GM21528 (cell line): ENCODE measurements around the gene CEP250.
A peak's percentile ranks its signal among the peaks of the same experiment; 100 is the strongest.
"Not testable (repeated sequence)": the region's sequence is repeated elsewhere in the genome, so short reads cannot be mapped to it uniquely, and the experiment has no call there.

Experiments
- ATAC-seq: cut with Tn5 transposase; IDR thresholded peaks from one replicate; pipeline ENCODE4 v1.9.1; 2021; ENCODE audit warnings: mild to moderate bottlenecking, moderate library complexity; ENCODE audit not compliant: unreplicated experiment, low FRiP score

Gene CEP250

DNA sequence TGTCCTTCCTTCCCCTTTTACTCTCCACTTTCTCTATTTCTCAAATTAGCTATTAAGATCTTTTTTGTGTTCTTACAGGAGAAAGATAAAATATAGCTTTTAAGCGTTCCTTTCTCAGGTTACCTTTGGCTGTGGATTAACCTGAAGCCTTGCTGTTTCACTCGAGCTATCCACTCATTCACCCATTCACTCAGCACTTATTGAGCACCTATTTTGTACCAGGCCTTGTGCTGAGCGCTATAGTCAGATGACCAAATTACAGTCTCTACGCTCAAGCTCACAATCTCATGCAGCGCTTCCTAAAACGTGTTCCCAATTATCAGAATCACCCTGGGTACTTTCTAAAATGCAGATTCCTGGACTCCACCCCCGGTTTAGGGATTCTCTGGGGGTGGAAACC is 1.8 kb upstream of the CEP250 start:
- ATAC-seq = no peak

DNA sequence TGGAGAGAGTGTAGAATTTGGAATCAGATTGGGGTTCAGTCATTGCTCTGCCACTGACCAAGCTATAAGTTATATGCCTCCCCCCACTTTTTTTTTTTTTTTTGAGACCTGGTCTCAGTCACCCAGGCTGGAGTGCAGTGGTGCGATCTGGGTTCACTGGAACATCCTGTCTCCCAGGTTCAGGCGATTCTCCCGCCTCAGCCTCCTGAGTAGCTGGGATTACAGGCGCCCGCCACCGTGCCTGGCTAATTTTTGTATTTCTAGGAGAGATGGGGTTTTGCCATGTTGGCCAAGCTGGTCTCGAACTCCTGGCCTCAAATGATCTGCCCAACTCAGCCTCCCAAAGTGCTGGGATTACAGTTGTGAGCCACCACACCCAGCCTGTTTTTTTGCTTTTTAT is 1.3 kb downstream of the CEP250 start:
- not testable (repeated sequence) for ATAC-seq

DNA sequence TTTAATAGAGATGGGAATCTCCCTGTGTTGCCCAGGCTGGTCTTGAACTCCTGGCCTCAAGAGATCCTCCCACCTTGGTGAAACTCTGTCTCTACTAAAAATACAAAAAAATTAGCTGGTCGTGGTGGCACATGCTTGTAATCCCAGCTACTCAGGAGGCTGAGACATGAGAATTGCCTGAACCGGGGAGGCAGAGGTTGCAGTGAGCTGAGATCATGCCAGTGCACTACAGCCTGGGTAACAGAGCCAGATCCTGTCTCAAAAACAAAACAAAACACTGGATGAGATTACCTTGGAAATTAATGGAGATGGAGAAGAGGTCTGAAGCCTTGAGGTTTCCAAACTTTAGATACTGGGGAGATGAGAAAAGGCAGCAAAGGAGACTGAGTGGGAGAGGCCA is 2.1 kb downstream of the CEP250 start:
- ATAC-seq = not testable (repeated sequence)

DNA sequence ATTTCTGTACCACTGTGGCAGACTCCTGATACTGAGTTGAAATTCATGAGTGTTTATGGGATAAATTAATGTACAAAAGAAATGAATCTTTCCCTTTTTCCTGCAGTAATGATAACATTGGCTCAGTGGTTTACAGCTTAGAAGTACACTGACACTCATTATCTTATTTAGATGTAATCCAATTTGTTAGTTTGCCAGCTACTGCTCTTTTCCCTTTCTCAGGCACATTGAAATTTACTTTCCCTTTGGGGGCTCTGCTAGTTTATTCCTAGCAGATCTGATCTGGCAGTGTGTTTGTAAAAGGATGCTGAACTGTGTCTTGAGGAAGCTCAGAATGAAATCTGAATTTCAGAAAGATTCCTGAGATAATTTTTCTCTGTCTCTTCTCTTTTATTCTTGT is 3.0 kb downstream of the CEP250 start:
- ATAC-seq = no peak

DNA sequence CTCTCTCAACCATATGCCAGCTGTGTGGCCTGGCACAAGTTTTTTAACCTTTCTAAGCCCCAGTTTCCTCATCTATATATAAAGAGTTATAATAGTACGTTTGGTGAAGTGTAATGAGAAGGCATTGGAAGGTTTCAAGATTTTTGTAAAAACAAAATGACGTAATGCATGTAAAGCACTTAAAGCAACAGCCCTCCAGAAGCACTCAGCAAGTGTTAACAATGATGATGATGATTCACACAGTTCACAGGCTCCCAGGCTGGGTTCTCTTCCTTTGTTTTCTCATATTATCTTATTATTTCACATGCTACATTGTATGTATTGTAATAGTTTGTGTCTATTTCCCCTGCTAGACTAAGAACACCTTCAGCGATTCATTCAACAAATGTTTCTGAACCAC is 6.2 kb downstream of the CEP250 start:
- no peak for ATAC-seq

DNA sequence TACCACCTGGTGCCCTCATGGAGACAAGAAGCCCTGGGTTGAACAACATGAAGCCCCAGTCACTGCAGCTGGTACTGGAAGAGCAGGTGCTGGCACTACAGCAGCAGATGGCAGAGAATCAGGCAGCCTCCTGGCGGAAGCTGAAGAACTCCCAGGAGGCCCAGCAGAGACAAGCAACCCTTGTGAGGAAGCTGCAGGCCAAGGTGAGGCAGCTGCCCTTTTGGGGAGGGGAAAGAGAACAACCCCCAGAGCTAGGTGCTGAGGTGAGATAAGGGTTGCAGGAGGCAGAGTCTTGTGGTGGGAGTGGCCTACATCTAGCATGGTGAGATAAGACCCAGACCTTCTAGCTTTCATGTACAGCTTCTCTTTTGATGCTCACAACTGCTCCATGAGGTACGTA is 7.0 kb downstream of the CEP250 start:
- ATAC-seq = no peak

DNA sequence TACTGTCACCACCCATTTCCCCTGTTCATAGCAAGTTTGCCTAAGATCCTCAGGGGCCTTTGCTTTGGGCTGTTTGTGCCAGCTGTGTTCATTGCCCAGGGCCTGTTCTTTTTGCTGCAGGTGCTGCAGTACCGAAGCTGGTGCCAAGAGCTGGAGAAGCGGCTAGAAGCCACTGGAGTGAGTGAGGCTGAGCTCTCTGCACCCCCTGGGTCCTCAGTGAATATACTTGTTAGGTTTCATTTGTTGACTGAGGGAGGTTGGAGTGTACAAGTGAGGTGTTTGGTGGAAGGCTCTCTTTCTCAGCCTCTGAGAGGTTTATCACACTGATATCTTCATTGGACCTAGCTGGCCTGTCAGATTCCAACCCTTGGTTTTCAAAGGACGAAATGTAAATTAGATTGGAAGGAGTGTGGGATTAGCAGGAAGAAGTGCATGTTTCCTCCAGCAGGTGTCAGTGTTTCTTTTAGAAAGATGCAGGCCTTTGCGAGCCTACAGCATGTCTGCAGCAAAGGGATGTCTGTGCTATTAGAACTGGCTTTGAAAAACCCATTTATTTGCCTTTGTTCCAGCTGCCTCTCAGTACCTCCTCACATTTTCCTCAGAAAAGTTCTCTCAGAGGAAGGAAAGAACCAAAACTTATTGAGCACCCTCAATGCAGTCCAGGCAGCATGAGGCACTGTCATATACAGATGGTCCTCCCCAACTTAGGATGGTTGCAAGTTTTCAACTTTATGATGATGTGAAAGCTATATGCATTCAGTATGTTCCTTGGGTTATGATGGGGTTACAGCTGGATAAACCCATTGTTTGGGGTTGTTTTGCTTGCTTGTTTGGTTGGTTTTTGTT is 8.3 kb downstream of the CEP250 start:
- ATAC-seq = no peak

DNA sequence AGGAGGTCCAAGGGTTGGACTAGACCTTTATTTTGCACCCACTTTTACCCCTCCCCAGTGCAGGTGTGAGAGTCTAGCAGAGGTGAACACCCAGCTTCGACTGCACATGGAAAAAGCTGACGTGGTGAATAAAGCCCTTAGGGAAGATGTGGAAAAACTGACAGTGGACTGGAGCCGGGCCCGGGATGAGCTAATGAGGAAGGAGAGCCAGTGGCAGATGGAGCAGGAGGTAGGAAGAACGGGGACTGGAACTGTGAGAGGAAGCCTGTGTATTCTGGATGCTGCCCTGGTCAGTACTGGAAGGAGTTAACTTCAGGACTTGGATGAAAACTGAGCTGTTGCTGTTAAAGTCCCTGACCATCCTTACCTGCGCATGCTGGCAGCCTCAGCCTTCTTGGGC is 10.6 kb downstream of the CEP250 start:
- no peak for ATAC-seq

DNA sequence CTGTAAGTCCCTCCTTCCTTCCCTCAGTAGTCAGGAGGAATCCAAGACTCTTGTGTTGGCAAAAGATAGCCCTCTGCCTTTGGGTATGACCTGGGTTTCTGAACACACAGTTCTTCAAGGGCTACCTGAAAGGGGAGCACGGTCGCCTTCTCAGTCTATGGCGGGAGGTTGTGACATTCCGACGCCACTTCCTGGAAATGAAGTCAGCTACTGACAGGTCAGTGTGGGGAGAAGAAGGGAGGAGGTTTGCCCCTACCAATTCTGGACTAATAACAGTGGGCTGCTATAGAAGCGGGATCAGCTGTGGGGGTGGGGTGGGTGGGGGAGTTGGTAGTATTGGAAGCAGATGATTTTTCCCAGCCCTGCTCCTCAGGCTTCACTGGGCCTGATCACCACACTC is 11.5 kb downstream of the CEP250 start:
- ATAC-seq = no peak

DNA sequence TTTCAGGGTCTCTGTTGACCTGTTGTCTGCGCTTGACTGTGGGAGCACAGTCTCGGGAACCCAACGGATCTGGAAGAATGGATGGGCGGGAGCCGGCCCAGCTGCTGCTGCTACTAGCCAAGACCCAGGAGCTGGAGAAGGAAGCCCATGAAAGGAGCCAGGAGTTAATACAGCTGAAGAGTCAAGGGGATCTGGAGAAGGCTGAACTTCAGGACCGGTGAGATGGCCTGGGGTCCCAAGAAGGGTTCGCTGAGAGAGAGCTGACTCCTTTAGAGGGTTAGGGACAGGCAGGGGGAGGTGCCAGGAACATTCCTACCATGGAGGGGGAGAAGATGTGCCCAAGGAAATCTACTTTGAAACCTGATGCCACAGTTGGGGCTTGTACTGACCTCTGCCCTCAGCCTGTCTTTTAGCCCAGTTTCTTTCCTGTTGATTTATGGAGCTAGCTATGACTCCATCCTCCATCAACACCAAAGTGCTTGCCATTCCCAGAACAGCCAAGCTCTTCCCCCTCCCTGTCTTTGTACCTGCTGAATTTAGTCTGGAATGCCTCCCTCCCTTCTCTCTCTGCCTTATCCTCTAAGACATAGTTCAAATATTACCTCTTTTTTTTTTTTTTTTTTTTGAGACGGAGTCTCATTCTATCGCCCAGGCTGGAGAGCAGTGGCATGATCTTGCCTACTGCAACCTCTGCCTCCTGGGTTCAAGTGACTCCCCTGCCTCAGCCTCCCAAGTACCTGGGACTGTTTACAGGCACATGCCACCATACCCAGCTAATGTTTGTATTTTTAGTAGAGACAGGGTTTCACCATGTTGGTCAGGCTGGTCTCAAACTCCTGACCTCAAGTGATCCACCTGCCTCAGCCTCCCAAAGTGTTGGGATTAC is 12.2 kb downstream of the CEP250 start:
- no peak for ATAC-seq

DNA sequence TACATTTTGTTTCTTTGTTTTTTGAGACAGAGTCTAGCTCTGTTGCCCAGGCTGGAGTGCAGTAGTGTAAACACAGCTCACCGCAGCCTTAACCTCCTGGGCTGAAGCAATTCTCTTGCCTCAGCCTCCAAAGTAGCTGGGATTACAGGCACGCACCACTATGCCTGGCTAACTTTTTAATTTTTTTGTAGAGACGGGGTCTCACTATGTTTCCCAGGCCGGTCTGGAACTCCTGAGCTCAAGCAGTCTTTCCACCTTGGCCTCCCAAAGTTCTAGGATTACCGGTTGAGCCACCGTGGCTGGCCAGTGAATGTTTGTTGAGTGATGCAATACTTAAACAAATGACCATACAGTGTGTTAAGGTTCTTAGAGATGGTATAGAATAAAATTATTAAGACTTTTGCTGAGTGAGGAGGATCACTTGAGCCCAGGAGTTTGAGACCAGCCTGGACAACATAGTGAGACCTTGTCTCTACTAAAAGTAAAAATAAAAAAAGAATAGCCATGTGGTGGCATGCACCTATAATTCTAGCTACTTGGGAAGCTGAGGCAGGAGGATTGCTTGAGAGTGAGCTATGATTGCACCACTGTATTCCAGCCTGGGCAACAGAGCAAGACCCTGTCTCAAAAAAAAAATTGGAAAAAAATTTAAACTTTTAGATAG is 13.4 kb downstream of the CEP250 start:
- no peak for ATAC-seq

DNA sequence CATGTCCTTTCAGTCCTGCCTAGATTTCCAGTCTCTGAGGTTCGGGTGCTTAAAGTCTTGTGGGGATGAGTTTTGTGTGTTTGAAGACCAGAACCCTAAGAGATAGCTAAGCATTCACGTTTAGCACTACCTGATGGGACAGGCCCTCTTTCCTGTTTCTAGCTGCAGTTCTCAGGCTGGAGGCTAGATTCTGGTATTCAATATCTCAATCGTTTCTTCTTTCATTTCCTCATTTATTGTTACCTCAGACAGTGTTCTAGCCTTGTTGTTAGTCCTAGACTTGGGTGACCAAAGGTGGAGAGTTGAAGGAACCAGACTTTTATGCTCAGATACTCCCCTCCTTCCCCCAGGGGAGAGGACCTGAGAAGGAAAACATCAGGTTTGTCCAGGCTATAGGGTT is 16.8 kb downstream of the CEP250 start:
- ATAC-seq = no peak

DNA sequence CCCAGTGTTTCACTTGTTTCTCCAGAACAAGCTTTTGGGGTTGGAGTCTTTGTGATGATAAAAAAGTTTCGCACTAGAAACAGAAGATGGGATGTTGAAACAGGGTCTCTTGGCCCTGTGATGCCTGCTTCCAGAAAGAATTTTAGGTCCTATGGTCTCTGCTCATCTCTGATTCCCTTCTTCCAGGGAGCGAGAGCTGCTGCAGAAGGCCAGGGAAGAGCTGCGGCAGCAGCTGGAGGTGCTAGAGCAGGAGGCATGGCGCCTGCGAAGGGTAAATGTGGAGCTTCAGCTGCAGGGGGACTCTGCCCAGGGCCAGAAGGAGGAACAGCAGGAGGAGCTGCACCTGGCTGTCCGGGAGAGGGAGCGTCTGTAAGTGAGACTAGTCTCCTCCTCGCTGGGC is 18.3 kb downstream of the CEP250 start:
- no peak for ATAC-seq

DNA sequence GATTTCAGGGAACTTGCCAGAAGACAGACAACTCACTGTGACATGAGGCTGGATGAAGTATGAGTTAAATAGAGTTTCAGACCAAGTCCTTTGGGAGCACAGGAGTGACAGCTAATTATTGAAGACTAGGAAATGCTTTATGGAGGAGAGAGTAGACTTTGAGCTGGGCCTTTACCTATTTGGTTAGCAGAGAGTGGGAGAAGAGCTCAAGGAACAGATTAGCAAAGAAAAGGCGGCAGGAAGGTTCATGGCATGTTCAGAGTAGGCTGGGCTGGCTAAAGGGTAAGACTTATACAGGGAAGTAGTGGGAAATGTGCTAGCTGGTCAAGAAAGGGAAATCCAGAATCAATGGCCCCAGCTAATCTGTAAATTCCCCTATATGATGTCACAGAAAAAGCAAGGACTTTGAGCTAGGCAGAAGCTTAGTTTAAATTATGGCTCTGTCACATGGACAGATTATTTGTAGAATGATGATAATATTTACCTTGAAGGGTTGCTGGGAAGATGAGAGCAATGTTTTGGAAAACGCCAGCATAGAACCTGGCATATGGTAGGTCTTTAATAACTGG is 19.0 kb downstream of the CEP250 start:
- ATAC-seq = no peak

DNA sequence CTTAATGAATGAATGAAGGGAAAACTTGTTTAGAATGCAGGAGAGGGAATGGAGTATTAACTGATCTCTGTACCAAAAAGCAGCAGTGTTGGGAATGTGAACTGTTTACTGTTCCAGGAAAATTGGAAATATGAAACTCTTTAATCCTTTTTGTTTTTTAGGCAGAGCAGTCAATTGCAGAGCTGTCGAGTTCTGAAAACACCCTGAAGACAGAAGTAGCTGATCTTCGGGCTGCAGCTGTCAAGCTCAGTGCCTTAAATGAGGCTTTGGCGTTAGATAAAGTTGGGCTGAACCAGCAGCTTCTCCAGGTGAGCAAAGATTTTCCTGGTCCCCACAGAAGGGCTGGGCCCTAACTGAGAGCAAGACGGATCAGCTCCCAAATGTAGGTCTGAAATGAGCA is 20.9 kb downstream of the CEP250 start:
- ATAC-seq = no peak

DNA sequence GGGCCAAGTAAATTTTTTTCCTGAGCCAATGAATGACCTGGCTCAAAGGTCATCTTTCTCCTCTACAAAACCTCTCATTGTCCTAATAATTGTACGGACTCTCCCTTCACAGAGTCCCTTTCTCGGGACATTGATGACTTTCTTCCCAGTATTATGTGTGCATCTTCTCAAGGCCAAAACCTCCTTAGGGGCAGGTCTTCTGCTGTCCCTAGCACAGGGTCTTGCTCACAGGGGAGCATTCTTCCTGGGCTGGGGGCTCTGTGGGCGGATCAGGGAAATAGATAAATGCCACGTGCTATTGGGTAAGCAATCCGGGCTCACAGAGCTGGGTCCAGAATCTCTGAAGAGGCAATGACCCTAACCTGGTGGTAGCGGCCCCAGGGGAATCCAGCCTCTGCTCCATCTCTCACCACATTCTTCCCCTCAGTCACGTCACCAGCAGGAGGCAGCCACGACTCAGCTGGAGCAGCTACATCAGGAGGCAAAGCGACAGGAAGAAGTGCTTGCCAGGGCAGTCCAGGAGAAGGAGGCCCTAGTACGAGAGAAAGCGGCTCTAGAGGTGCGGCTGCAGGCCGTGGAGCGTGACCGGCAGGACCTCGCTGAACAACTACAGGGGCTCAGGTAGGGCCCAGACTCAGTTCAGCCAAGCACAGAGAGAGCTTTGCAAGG is 23.5 kb downstream of the CEP250 start:
- no peak for ATAC-seq

DNA sequence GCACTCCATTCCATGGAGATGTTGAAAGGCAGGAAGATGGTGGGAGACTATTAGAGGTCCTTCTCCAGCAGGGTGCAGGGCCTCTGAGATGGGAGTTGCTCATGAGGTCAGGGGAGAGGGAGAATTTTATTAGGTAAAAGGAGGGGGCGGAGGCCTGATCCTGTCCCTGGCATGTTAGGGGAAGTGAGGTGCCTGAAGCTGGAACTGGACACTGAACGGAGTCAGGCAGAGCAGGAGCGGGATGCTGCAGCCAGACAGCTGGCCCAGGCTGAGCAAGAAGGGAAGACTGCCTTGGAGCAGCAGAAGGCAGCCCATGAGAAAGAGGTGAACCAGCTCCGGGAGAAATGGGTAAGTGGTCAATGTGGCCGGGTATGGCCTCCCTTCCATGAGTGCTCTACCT is 24.4 kb downstream of the CEP250 start:
- ATAC-seq = no peak

DNA sequence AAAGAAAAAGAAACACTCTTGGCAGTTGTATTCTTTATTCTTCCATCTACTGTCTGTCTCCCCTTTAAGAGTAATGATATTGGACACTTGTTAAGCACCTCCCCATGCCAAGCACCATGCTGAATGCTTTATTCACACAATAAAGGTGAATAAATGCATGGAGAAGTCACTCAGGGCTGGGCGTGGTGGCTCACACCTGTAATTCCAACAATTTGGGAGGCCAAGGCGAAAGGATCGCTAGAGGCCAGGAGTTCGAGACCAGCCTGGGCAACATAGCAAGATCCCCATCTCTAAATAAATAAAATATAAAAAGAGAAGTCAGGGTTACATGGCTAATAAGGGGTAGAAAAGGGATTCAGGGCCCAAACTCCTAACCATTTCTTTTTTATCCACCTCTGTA is 32.1 kb downstream of the CEP250 start:
- ATAC-seq = no peak

DNA sequence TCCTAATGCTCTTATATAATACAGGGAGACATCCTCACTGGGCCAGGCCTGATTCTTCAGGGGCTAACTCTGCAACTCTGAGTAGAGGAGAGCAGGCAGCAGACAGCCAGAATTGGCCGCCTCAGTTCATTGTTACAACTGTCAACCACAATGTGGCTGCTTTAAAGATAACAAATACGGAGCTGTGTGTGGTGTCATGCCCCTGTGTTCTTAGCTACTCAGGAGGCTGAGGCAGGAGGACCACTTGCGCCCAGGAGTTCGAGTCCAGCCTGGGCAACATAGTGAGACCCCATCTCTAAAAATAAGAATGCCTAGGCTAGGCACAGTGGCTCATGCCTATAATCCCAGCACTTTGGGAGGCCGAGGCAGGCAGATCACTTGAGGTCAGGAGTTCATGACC is 34.3 kb downstream of the CEP250 start:
- ATAC-seq = no peak

DNA sequence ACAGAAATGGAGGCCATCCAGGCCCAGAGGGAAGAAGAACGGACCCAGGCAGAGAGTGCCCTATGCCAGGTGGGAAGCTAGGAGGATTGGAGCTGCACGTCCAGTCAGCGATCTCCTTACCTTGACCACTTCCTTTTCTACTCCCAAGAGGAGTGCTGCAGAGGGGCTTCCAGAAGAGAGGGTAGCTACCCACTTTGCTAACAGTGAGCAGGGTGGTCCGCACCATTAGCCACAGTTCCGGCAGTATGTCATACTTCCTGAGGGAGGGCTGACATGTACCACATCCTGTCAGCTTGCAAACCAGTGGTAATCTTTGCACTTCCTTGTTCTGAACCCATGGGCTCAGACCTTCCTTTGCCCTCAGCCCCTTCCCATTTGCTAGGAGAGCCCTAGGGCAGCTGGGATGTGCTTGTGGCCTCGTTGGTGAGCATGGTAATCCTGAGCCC is 35.4 kb downstream of the CEP250 start:
- peak; percentile 91 for ATAC-seq
